Ovary (tissue), 9 donors: ENCODE data around the gene PCDHGB7. TPM values are rescaled to one million over a fixed set of nuclear protein-coding genes. Genes with fewer than 3 reads are reported as not detected.
"Not testable (repeated sequence)": the region's sequence is repeated elsewhere in the genome, so short reads cannot be mapped to it uniquely, and the experiment has no call there.

Experiments used
- DNase-seq, 5 donors: peaks; one replicate each; pipeline ENCODE4 v3.0.0-alpha.2; 2019 to 2020
- H3K27ac ChIP-seq, 2 donors: fragments of 200-600 bp; one replicate each; pipeline versions ENCODE4 v1.5.1 to v1.8.0; 2019 to 2022
- H3K27me3 ChIP-seq: fragments of 200-600 bp; one replicate; pipeline ENCODE4 v1.8.0; 2022
- H3K36me3 ChIP-seq: fragments of 200-600 bp; sonication (generic); one replicate; pipeline ENCODE4 v1.5.1; 2019
- H3K4me1 ChIP-seq: one replicate; pipeline ENCODE4 v1.8.1; 2013; ENCODE audit warnings: mild to moderate bottlenecking, moderate library complexity; ENCODE audit not compliant: insufficient read depth
- H3K4me3 ChIP-seq: fragments of 200-600 bp; sonication (generic); one replicate; pipeline ENCODE4 v1.5.1; 2017
- H3K9me3 ChIP-seq, 2 donors: fragments of 200-600 bp in 1 of 2; sonication (generic) in 1 of 2; one replicate each; pipeline versions ENCODE4 v1.5.1 to v1.8.1; 2013 to 2019; ENCODE audit warnings: mild to moderate bottlenecking in 1 of 2, moderate library complexity in 1 of 2
- EP300 ChIP-seq: sonication (generic); formaldehyde crosslinking; IDR thresholded peaks from one replicate; pipeline ENCODE4 v1.6.1; 2017; ENCODE audit warnings: antibody characterized with exemption
- POLR2A ChIP-seq: fragments of 450-650 bp; IDR thresholded peaks from one replicate; pipeline ENCODE4 v1.6.1; 2017; ENCODE audit warnings: antibody characterized with exemption, mild to moderate bottlenecking, moderate library complexity
- WGBS, 3 donors: extraction: QIAGEN DNeasy Blood & Tissue Kit in 1 of 3; methylation state at CpG; one replicate each; pipeline versions ENCODE4 v1.1.5 to v1.1.7; 2013 to 2017; 5-methylcytosine and 5-hydroxymethylcytosine counted together
- intact Hi-C, 4 donors: fragments of 100-400 bp; cut with DNase I; formaldehyde crosslinking; loops; one replicate each; pipeline versions ENCODE4 v1.11.0 to v1.15.1; 2022 to 2023
- polyA plus RNA-seq, 2 donors: library from polyadenylated mRNA; stranded (reverse); fragments of 200-250 nt in 1 of 2; fragments of 350-450 nt in 1 of 2; fragmentation: Illumina TruSeq in 1 of 2; extraction: RNeasy Lipid Tissue Mini Kit (QIAGEN cat#74804) in 1 of 2; gene quantifications; one replicate each; pipeline ENCODE4 v1.2.3, GENCODE V29; 2013 to 2014
- total RNA-seq, 7 donors: library from RNA; depleted of rRNA in 2 of 7; stranded (reverse); fragments of >200 nt in 2 of 7; fragmentation: NEBNext Ultra II Directional in 3 of 7; extraction: Animal tissue kit (Norgen Biotek cat#: 25700) in 3 of 7; gene quantifications; one replicate each; pipeline versions ENCODE4 v1.1.0 to v1.2.4, GENCODE V29; 2016 to 2023
- TF ChIP-seq, protein P1 (sequence below), 3 donors: fragments of 450-650 bp in 2 of 3; fragments of 200-600 bp in 1 of 3; IDR thresholded peaks; one replicate each; pipeline versions ENCODE4 v1.5.1 to v1.8.0; 2016 to 2022; ENCODE audit warnings: antibody characterized with exemption in 3 of 3, mild to moderate bottlenecking in 1 of 3
- donor health status: DM: no; HTN: no; CAD: no; lungs with moderate emphysema.
- donor health status: DM: no; HTN: no; CAD: no.
- donor health status: Bipolar disorder and iron deficiency.
- donor health status: DM: yes; HTN: yes; CAD: no.
- donor health status: DM: no; HTN: no; CAD: no.
- donor health status: DM: yes; HTN: yes; CAD: no.

PCDHGB7 gene
- total and polyA plus RNA-seq, 9 donors = 8.0 to 22.9 (median 19.9) TPM

DNA sequence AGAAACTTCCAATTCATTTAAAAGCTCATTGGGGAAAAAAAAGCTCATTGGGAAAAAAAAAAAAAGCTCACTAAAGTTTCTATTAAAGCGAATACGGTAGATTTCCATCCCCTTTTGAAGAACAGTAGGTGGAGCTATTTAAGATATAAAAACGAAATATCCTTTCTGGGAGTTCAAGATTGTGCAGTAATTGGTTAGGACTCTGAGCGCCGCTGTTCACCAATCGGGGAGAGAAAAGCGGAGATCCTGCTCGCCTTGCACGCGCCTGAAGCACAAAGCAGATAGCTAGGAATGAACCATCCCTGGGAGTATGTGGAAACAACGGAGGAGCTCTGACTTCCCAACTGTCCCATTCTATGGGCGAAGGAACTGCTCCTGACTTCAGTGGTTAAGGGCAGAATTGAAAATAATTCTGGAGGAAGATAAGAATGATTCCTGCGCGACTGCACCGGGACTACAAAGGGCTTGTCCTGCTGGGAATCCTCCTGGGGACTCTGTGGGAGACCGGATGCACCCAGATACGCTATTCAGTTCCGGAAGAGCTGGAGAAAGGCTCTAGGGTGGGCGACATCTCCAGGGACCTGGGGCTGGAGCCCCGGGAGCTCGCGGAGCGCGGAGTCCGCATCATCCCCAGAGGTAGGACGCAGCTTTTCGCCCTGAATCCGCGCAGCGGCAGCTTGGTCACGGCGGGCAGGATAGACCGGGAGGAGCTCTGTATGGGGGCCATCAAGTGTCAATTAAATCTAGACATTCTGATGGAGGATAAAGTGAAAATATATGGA is 13.0 kb downstream of the PCDHGB7 start, which contains the start of gene PCDHGA12:
TSS of gene PCDHGA12 (plus strand) at position 176 of the 782 bp plus-strand sequence. CDS start at position 429, 253 bp downstream.
- Histone ChIP-seq H3K4me3 (no peak within 1 kb of the TSS), H3K27ac (no peak within 1 kb of the TSS), H3K9me3 (peaks cover 12 to 59% of the 10 kb centered on the region in 2 donors), H3K27me3 (no peaks in the 10 kb centered on the region), H3K4me1 (no peaks in the 10 kb centered on the region), H3K36me3 (no peaks in the 10 kb centered on the region)
- intact Hi-C loops = no loop called here
- peak in 3 of 5 donors; percentile 35 to 51 (median 39) for DNase-seq
- 11 to 20% (median 12%) methylated on average over 33 of the region's 33 CpGs for WGBS, 3 donors
- TF ChIP-seq, protein P1, sequence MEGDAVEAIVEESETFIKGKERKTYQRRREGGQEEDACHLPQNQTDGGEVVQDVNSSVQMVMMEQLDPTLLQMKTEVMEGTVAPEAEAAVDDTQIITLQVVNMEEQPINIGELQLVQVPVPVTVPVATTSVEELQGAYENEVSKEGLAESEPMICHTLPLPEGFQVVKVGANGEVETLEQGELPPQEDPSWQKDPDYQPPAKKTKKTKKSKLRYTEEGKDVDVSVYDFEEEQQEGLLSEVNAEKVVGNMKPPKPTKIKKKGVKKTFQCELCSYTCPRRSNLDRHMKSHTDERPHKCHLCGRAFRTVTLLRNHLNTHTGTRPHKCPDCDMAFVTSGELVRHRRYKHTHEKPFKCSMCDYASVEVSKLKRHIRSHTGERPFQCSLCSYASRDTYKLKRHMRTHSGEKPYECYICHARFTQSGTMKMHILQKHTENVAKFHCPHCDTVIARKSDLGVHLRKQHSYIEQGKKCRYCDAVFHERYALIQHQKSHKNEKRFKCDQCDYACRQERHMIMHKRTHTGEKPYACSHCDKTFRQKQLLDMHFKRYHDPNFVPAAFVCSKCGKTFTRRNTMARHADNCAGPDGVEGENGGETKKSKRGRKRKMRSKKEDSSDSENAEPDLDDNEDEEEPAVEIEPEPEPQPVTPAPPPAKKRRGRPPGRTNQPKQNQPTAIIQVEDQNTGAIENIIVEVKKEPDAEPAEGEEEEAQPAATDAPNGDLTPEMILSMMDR (IDR thresholded peaks at IDR 0.05) = peak in 1 of 3 donors; percentile 18
- TF ChIP-seq EP300 = no peak
- no peak for TF ChIP-seq POLR2A

DNA sequence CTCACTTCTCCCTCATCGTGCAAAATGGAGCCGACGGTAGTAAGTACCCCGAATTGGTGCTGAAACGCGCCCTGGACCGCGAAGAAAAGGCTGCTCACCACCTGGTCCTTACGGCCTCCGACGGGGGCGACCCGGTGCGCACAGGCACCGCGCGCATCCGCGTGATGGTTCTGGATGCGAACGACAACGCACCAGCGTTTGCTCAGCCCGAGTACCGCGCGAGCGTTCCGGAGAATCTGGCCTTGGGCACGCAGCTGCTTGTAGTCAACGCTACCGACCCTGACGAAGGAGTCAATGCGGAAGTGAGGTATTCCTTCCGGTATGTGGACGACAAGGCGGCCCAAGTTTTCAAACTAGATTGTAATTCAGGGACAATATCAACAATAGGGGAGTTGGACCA is 13.8 kb downstream of the PCDHGB7 start:
- H3K4me3 ChIP-seq = no peak overlapping the region
- TF ChIP-seq EP300 (no peak), POLR2A (no peak)
- TF ChIP-seq, protein P1 (IDR thresholded peaks at IDR 0.05) = no peak
- no peaks in the 10 kb centered on the region for H3K36me3 ChIP-seq
- no peak for DNase-seq
- WGBS, 3 donors = 12 to 22% (median 15%) methylated on average over 37 of the region's 37 CpGs
- H3K4me1 ChIP-seq = no peaks in the 10 kb centered on the region
- H3K27me3 ChIP-seq = no peaks in the 10 kb centered on the region
- H3K27ac ChIP-seq = no peak overlapping the region
- peaks cover 8 to 54% of the 10 kb centered on the region in 2 donors for H3K9me3 ChIP-seq
- intact Hi-C loops = no loop called here

DNA sequence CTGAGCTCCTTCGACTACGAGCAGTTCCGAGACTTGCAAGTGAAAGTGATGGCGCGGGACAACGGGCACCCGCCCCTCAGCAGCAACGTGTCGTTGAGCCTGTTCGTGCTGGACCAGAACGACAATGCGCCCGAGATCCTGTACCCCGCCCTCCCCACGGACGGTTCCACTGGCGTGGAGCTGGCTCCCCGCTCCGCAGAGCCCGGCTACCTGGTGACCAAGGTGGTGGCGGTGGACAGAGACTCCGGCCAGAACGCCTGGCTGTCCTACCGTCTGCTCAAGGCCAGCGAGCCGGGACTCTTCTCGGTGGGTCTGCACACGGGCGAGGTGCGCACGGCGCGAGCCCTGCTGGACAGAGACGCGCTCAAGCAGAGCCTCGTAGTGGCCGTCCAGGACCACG is 14.8 kb downstream of the PCDHGB7 start:
- H3K9me3 ChIP-seq = peaks cover 8 to 45% of the 10 kb centered on the region in 2 donors
- WGBS, 3 donors = 32 to 37% (median 35%) methylated on average over 30 to 38 of the region's 38 CpGs

DNA sequence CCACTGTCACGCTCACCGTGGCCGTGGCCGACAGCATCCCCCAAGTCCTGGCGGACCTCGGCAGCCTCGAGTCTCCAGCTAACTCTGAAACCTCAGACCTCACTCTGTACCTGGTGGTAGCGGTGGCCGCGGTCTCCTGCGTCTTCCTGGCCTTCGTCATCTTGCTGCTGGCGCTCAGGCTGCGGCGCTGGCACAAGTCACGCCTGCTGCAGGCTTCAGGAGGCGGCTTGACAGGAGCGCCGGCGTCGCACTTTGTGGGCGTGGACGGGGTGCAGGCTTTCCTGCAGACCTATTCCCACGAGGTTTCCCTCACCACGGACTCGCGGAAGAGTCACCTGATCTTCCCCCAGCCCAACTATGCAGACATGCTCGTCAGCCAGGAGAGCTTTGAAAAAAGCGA is 15.2 kb downstream of the PCDHGB7 start:
- H3K4me1 ChIP-seq, H3K27ac ChIP-seq, DNase-seq, H3K4me3 ChIP-seq, H3K27me3 ChIP-seq, intact Hi-C loops, H3K36me3 ChIP-seq: not testable (repeated sequence)
- H3K9me3 ChIP-seq = peaks cover 6 to 44% of the 10 kb centered on the region in 2 donors
- WGBS, 3 donors = 25 to 29% (median 25%) methylated on average over 20 to 29 of the region's 29 CpGs

More for the DNA sequence above, 14.8 kb downstream of the PCDHGB7 start:
- DNase-seq, H3K36me3 ChIP-seq, H3K4me3 ChIP-seq, H3K27ac ChIP-seq, H3K27me3 ChIP-seq, H3K4me1 ChIP-seq, intact Hi-C loops: not testable (repeated sequence)

DNA sequence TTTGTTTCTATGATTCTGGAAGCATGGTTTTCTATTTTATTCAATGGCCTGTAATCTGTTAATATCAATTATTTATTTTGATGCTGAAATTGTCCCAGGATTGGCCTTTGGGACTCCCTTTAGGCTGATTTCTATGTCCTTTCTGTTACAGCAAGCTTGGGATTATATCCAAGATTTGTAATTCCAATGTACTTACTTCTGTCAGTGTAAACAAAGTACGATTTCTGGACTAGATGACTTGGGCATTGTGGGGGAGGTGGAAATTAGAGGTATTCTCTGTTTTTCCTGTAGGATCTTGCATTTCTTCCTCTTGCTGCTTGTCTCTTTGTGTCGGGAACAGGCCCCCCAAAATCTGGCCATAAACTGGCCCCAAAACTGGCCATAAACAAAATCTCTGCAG is 16.5 kb downstream of the PCDHGB7 start:
- no peaks in the 10 kb centered on the region for H3K27me3 ChIP-seq
- intact Hi-C loops = no loop called here
- WGBS, 3 donors = 82 to 93% (median 88%) methylated on average over 2 of the region's 2 CpGs
- no peak for TF ChIP-seq EP300
- no peak for TF ChIP-seq POLR2A
- TF ChIP-seq, protein P1 (IDR thresholded peaks at IDR 0.05) = no peak
- peaks cover 0 to 34% of the 10 kb centered on the region in 2 donors for H3K9me3 ChIP-seq
- no peak overlapping the region for H3K4me3 ChIP-seq
- H3K27ac ChIP-seq = no peak overlapping the region
- no peaks in the 10 kb centered on the region for H3K4me1 ChIP-seq
- H3K36me3 ChIP-seq = no peaks in the 10 kb centered on the region
- DNase-seq = no peak
